ENCODE measurements around the gene RPP14.

DNA sequence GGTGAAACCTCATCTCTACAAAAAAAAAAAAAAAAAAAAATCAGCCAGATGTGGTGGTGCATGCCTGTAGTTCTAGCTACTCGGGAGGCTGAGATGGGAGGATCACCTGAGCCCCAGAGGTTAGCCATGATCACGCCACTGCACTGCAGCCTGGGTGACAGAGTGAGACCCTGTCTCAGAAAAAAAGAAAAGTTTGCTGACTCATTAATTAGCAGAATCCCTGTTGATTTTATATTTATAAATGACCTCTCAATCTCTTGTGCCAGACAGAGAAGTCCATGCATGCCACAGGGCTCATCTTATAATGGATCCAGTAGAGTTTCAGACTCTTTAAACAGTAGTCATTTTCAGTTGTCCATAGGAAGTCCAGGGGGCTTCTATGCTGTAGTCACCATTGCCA is 35.6 kb upstream of the RPP14 start:
- no peak for TF ChIP-seq EZH2 (IDR thresholded peaks at IDR 0.05; ENCODE audit: insufficient read depth, poor library complexity, severe bottlenecking)
- no peak for TF ChIP-seq EZH2phosphoT487 (IDR thresholded peaks at IDR 0.05; ENCODE audit: insufficient read depth, low read depth)

Data from GM23248 (cell line).